ENCODE data around the gene CDH23. TPM values are rescaled to one million over a fixed set of nuclear protein-coding genes. Genes with fewer than 3 reads are reported as not detected.

CDH23 gene
- total and polyA plus RNA-seq, 2 of the 8 experiments (the other 6 are each of a cell fraction or from before 2014, with no cell fraction given) = 1.9 to 4.9 TPM

- no peak for TF ChIP-seq CHD7 (IDR thresholded peaks at IDR 0.05; ENCODE audit: insufficient replicate concordance, low read length)
- no peak for TF ChIP-seq CBX8 (IDR thresholded peaks at IDR 0.05; ENCODE audit: borderline replicate concordance, low read depth, low read length)
- TF ChIP-seq CHD2 (IDR thresholded peaks at IDR 0.05; ENCODE audit: low read length) = no peak
- TF ChIP-seq TBP (IDR thresholded peaks at IDR 0.05; ENCODE audit: low read depth, low read length) = no peak
- TF ChIP-seq NANOG (IDR thresholded peaks at IDR 0.05; ENCODE audit: insufficient read depth, low read depth, low read length, poor library complexity, severe bottlenecking) = no peak
- TF ChIP-seq SIN3A (conservative IDR thresholded peaks at IDR 0.05 in 1 of 2, IDR thresholded peaks at IDR 0.05 in 1 of 2; ENCODE audit: low read depth in 1 of 2, low read length in 2 of 2) = no peak
- no peak for TF ChIP-seq MAX (IDR thresholded peaks at IDR 0.05)
- no peak for TF ChIP-seq CHD1 (IDR thresholded peaks at IDR 0.05; ENCODE audit: low read depth, low read length)
- TF ChIP-seq SP1 (IDR thresholded peaks at IDR 0.05; ENCODE audit: low read depth, low read length) = no peak
- no peak for TF ChIP-seq SAP30 (IDR thresholded peaks at IDR 0.05; ENCODE audit: insufficient read depth, insufficient replicate concordance, low read length)
Measured at GRCh38 chr10:71703577-71703976, 306.9 kb downstream of the CDH23 start (continued).
